IMR-90 (cell line): Measurements from ENCODE around the gene FBXO40. TPM values are rescaled to one million over a fixed set of nuclear protein-coding genes. Genes with fewer than 3 reads are reported as not detected.
A peak's percentile ranks its signal among the peaks of the same experiment; 100 is the strongest.

Experiments
- ATAC-seq: fragments of 200-7000 bp; cut with Tn5 transposase; 2 replicates; pipeline ENCODE4 v1.9.1; 2020; ENCODE audit warnings: low read depth, mild to moderate bottlenecking, moderate library complexity
- BruUV-seq: library from RNA; stranded (reverse); fragments of 400-500 nt; replicated peaks from 2 replicates; lab custom pipeline; 2021; lab: Mats Ljungman, UMichigan
- CTCF ChIA-PET: fragments of 300-600 bp; formaldehyde crosslinking; extraction: SDS; loops from one replicate; lab custom pipeline; 2021; ENCODE audit warnings: antibody characterized with exemption; lab: Yijun Ruan, JAX
- POLR2A ChIA-PET: fragments of 300-600 bp; sonication (Branson Sonifier 250); formaldehyde crosslinking; loops from one replicate; lab custom pipeline; 2022; ENCODE audit warnings: antibody characterized with exemption; ENCODE audit not compliant: unreplicated experiment; lab: Charles Lee
- DNase-seq: peaks from one replicate; pipeline ENCODE4 v3.0.0; 2013
- H2AFZ ChIP-seq: replicated peaks from 2 replicates; pipeline ENCODE3; 2013; ENCODE audit warnings: low read length, mild to moderate bottlenecking; ENCODE audit not compliant: poor library complexity
- H2AK5ac ChIP-seq: 2 replicates; pipeline ENCODE4 v1.6.1; 2013; ENCODE audit warnings: low read depth, low read length, inconsistent platforms
- H2AK9ac ChIP-seq: replicated peaks from 2 replicates; pipeline ENCODE3; 2013; ENCODE audit warnings: mild to moderate bottlenecking, low read depth, low read length, moderate library complexity; ENCODE audit not compliant: poor library complexity
- H2BK120ac ChIP-seq: 2 replicates; pipeline ENCODE4 v1.6.1; 2013; ENCODE audit warnings: low read depth, low read length, inconsistent platforms
- H2BK15ac ChIP-seq: 3 replicates; pipeline ENCODE4 v1.6.1; 2013; ENCODE audit warnings: low read depth, low read length, inconsistent platforms
- H2BK20ac ChIP-seq: 2 replicates; pipeline ENCODE4 v1.6.1; 2013; ENCODE audit warnings: low read depth, mild to moderate bottlenecking, inconsistent platforms, low read length, moderate library complexity
- H2BK5ac ChIP-seq: 2 replicates; pipeline ENCODE4 v1.6.1; 2013; ENCODE audit warnings: mild to moderate bottlenecking, low read depth, low read length, inconsistent platforms; ENCODE audit not compliant: poor library complexity, severe bottlenecking
- H3K14ac ChIP-seq: replicated peaks from 2 replicates; pipeline ENCODE4 v1.6.1; 2013; ENCODE audit warnings: low read depth, low read length, inconsistent platforms
- H3K18ac ChIP-seq: 2 replicates; pipeline ENCODE4 v1.6.1; 2013; ENCODE audit warnings: low read depth, low read length, control low read depth
- H3K23ac ChIP-seq: 2 replicates; pipeline ENCODE4 v1.6.1; 2013; ENCODE audit warnings: low read depth, low read length, inconsistent platforms
- H3K27ac ChIP-seq: 2 replicates; pipeline ENCODE4 v1.5.1; 2013; ENCODE audit warnings: mild to moderate bottlenecking, control low read depth, low read length; ENCODE audit not compliant: insufficient read depth
- H3K27me3 ChIP-seq: 2 replicates; pipeline ENCODE4 v1.6.1; 2013; ENCODE audit warnings: low read length; ENCODE audit not compliant: control insufficient read depth, insufficient read depth
- H3K36me3 ChIP-seq: 2 replicates; pipeline ENCODE4 v1.6.1; 2013; ENCODE audit warnings: low read length, mixed read lengths; ENCODE audit not compliant: control insufficient read depth, insufficient read depth
- H3K4ac ChIP-seq: 2 replicates; pipeline ENCODE4 v1.6.1; 2013; ENCODE audit warnings: low read depth, low read length, inconsistent platforms
- H3K4me1 ChIP-seq: 2 replicates; pipeline ENCODE4 v1.6.1; 2013; ENCODE audit warnings: low read length, mixed read lengths; ENCODE audit not compliant: control insufficient read depth, insufficient read depth
- H3K4me2 ChIP-seq: 2 replicates; pipeline ENCODE4 v1.6.1; 2013; ENCODE audit warnings: low read depth, mild to moderate bottlenecking, control low read depth, low read length, moderate library complexity
- H3K4me3 ChIP-seq: 2 replicates; pipeline ENCODE4 v1.5.1; 2013; ENCODE audit warnings: low read depth, mild to moderate bottlenecking, control low read depth, low read length, moderate library complexity; ENCODE audit not compliant: insufficient read depth
- H3K56ac ChIP-seq: 2 replicates; pipeline ENCODE4 v1.6.1; 2013; ENCODE audit warnings: low read length, inconsistent platforms; ENCODE audit not compliant: insufficient read depth; ENCODE audit errors: extremely low read depth
- H3K79me1 ChIP-seq, 2 experiments: 2 replicates each; pipeline ENCODE4 v1.6.1; 2013; ENCODE audit warnings: low read length in 2 of 2, inconsistent platforms in 1 of 2, low read depth in 1 of 2
- H3K9ac ChIP-seq: 2 replicates; pipeline ENCODE4 v1.6.1; 2013; ENCODE audit warnings: low read depth, low read length, control low read depth
- H3K9me1 ChIP-seq: 2 replicates; pipeline ENCODE4 v1.6.1; 2013; ENCODE audit warnings: low read length, inconsistent platforms; ENCODE audit not compliant: insufficient read depth
- H3K9me3 ChIP-seq: 2 replicates; pipeline ENCODE4 v1.6.1; 2013; ENCODE audit warnings: low read length; ENCODE audit not compliant: control insufficient read depth, insufficient read depth
- H4K20me1 ChIP-seq: 2 replicates; pipeline ENCODE4 v1.6.1; 2013; ENCODE audit warnings: low read length, inconsistent platforms; ENCODE audit not compliant: insufficient read depth
- H4K5ac ChIP-seq: 2 replicates; pipeline ENCODE4 v1.6.1; 2013; ENCODE audit warnings: mild to moderate bottlenecking, low read depth, low read length, control low read depth
- H4K8ac ChIP-seq, 2 experiments: 2 replicates each; pipeline ENCODE4 v1.6.1; 2013; ENCODE audit warnings: low read depth in 2 of 2, low read length in 2 of 2, control low read depth in 1 of 2, inconsistent platforms in 1 of 2
- H4K91ac ChIP-seq: 2 replicates; pipeline ENCODE4 v1.6.1; 2013; ENCODE audit warnings: low read depth, low read length, inconsistent platforms; ENCODE audit not compliant: insufficient read depth
- BHLHE40 ChIP-seq: fragments of 150-350 bp; IDR thresholded peaks from 2 replicates; pipeline ENCODE4 v1.6.1; 2016; ENCODE audit warnings: mild to moderate bottlenecking, low read depth, low read length
- CEBPB ChIP-seq: IDR thresholded peaks from 2 replicates; pipeline ENCODE4 v1.6.1; 2012; ENCODE audit warnings: low read depth, low read length, improper control_type of control experiment
- CHD1 ChIP-seq: IDR thresholded peaks from 2 replicates; pipeline ENCODE4 v1.6.1; 2012; ENCODE audit warnings: low read depth, low read length, improper control_type of control experiment
- ELK1 ChIP-seq: fragments of 150-350 bp; IDR thresholded peaks from 2 replicates; pipeline ENCODE4 v1.6.1; 2016; ENCODE audit warnings: low read depth, mild to moderate bottlenecking, low read length, moderate library complexity, borderline replicate concordance
- FOS ChIP-seq: fragments of 150-350 bp; IDR thresholded peaks from 2 replicates; pipeline ENCODE4 v1.6.1; 2016; ENCODE audit warnings: low read depth, low read length
- MAFK ChIP-seq: IDR thresholded peaks from 2 replicates; pipeline ENCODE4 v1.6.1; 2012; ENCODE audit warnings: low read depth, low read length, improper control_type of control experiment
- MAZ ChIP-seq: IDR thresholded peaks from 2 replicates; pipeline ENCODE4 v1.6.1; 2012; ENCODE audit warnings: low read depth, mild to moderate bottlenecking, low read length, improper control_type of control experiment, moderate library complexity, borderline replicate concordance
- MXI1 ChIP-seq: IDR thresholded peaks from 2 replicates; pipeline ENCODE4 v1.6.1; 2012; ENCODE audit warnings: low read depth, mild to moderate bottlenecking, low read length, moderate library complexity, borderline replicate concordance
- NFE2L2 ChIP-seq: fragments of 150-350 bp; IDR thresholded peaks from 2 replicates; pipeline ENCODE4 v1.6.1; 2016; ENCODE audit warnings: low read depth, mild to moderate bottlenecking, low read length
- POLR2A ChIP-seq: IDR thresholded peaks from 2 replicates; pipeline ENCODE4 v1.6.1; 2012; ENCODE audit warnings: mild to moderate bottlenecking, low read depth, low read length
- RAD21 ChIP-seq: IDR thresholded peaks from 2 replicates; pipeline ENCODE4 v1.6.1; 2012; ENCODE audit warnings: low read length, improper control_type of control experiment
- RCOR1 ChIP-seq: IDR thresholded peaks from 2 replicates; pipeline ENCODE4 v1.6.1; 2012; ENCODE audit warnings: mild to moderate bottlenecking, low read length, improper control_type of control experiment; ENCODE audit not compliant: insufficient replicate concordance
- RFX5 ChIP-seq: IDR thresholded peaks from 2 replicates; pipeline ENCODE4 v1.8.0; 2012; ENCODE audit warnings: low read depth, mild to moderate bottlenecking, low read length, moderate library complexity
- SMC3 ChIP-seq: fragments of 150-350 bp; IDR thresholded peaks from 2 replicates; pipeline ENCODE4 v1.6.1; 2016; ENCODE audit warnings: low read depth, mild to moderate bottlenecking, antibody characterized with exemption, low read length, moderate library complexity
- WGBS, 2 experiments: methylation state at CpG; one replicate each; pipeline versions ENCODE4 v1.1.5 to v1.1.7; 2013; ENCODE audit warnings: missing lambda C conversion rate in 2 of 2; ENCODE audit not compliant: insufficient read length in 1 of 2; ENCODE audit errors: extremely low coverage in 2 of 2; 5-methylcytosine and 5-hydroxymethylcytosine counted together
- dilution Hi-C: fragments of 300-500 bp; cut with HindIII; formaldehyde crosslinking; loops from one replicate; pipeline ENCODE4 v1.14.3; 2018; ENCODE audit warnings: low sequenced_read_pairs; ENCODE audit not compliant: unreplicated experiment
- in situ Hi-C: fragments of 300-500 bp; cut with MboI; formaldehyde crosslinking; loops from 3 replicates; pipeline ENCODE4 v1.14.3; 2019; ENCODE audit warnings: low sequenced_read_pairs, inconsistent platforms, mixed read lengths
- intact Hi-C: fragments of 100-400 bp; cut with micrococcal nuclease; formaldehyde crosslinking; loops from 2 replicates; pipeline ENCODE4 v1.10.0; 2022
- polyA plus RNA-seq, 3 experiments: library from polyadenylated mRNA; depleted of rRNA; stranded (reverse); fragments of >200 nt; gene quantifications; 2 replicates each; pipeline ENCODE4 v1.2.3, GENCODE V29; 2012; ENCODE audit warnings: low replicate concordance in 1 of 3
- total RNA-seq: library from RNA; depleted of rRNA; stranded (reverse); fragments of >200 nt; gene quantifications from 2 replicates; pipeline ENCODE4 v1.2.3, GENCODE V29; 2012
- TF ChIP-seq, protein P1 (sequence below): fragments of 150-350 bp; IDR thresholded peaks from 2 replicates; pipeline ENCODE4 v1.6.1; 2017; ENCODE audit warnings: mild to moderate bottlenecking, antibody characterized with exemption, low read length, low read depth
- TF ChIP-seq, protein P2 (sequence below): conservative IDR thresholded peaks from 2 replicates; pipeline ENCODE4 v1.5.1; 2012; ENCODE audit warnings: mild to moderate bottlenecking, low read depth, low read length, improper control_type of control experiment

Gene FBXO40
- total and polyA plus RNA-seq, 2 of the 4 experiments (the other 2 are of a cell fraction) = not detected

GRCh38 chr3:121665488-121665887 lies 72.3 kb downstream of the FBXO40 start:
- no peaks in the 10 kb centered on the region for H3K9me3 ChIP-seq
- peak; percentile 35; the same call in 1 of the 2 replicates for ATAC-seq
- H3K9me1 ChIP-seq = no peaks in the 10 kb centered on the region; the same call in 1 of the 2 replicates
- no peaks in the 10 kb centered on the region for H3K79me1 ChIP-seq
- no peak overlapping the region for H3K27ac ChIP-seq
- CTCF ChIA-PET = no interaction called here
- no peak overlapping the region for H3K4ac ChIP-seq
- H2BK15ac ChIP-seq = no peak overlapping the region
- H2AK5ac ChIP-seq = no peak overlapping the region
- no peak overlapping the region for H3K9ac ChIP-seq
- H3K23ac ChIP-seq = no peak overlapping the region
- BruUV-seq = no TSS peak
- H2BK120ac ChIP-seq = no peak overlapping the region
- H4K8ac ChIP-seq = no peak overlapping the region
- no peak overlapping the region for H2AK9ac ChIP-seq
- no CpG with 5 or more reads among the region's 2 CpGs for WGBS, 2 experiments
- no peak overlapping the region for H4K5ac ChIP-seq
- no peaks in the 10 kb centered on the region for H3K27me3 ChIP-seq
- no peak overlapping the region for H4K91ac ChIP-seq
- H3K18ac ChIP-seq = no peak overlapping the region
- no peaks in the 10 kb centered on the region for H4K20me1 ChIP-seq
- in situ Hi-C loops = no loop called here
- dilution Hi-C loops = no loop called here
- no peak overlapping the region for H2BK5ac ChIP-seq
- no peak overlapping the region for H2BK20ac ChIP-seq
- no peak overlapping the region for H2AFZ ChIP-seq
- POLR2A ChIA-PET = no interaction called here
- no peak overlapping the region for H3K14ac ChIP-seq
- DNase-seq = peak; percentile 13
- intact Hi-C loops = no loop called here
- peaks cover 44% of the 10 kb centered on the region for H3K36me3 ChIP-seq
- no peak overlapping the region for H3K4me3 ChIP-seq
- TF ChIP-seq RCOR1 = no peak
- TF ChIP-seq POLR2A = no peak
- no peak for TF ChIP-seq CEBPB
- no peak for TF ChIP-seq MAFK
- no peak for TF ChIP-seq CHD1
- no peak for TF ChIP-seq MAZ
- no peak for TF ChIP-seq RFX5
- no peak for TF ChIP-seq BHLHE40
- TF ChIP-seq RAD21 = no peak
- no peak for TF ChIP-seq ELK1
- TF ChIP-seq, protein P1, sequence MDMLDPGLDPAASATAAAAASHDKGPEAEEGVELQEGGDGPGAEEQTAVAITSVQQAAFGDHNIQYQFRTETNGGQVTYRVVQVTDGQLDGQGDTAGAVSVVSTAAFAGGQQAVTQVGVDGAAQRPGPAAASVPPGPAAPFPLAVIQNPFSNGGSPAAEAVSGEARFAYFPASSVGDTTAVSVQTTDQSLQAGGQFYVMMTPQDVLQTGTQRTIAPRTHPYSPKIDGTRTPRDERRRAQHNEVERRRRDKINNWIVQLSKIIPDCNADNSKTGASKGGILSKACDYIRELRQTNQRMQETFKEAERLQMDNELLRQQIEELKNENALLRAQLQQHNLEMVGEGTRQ = no peak
- TF ChIP-seq, protein P2, sequence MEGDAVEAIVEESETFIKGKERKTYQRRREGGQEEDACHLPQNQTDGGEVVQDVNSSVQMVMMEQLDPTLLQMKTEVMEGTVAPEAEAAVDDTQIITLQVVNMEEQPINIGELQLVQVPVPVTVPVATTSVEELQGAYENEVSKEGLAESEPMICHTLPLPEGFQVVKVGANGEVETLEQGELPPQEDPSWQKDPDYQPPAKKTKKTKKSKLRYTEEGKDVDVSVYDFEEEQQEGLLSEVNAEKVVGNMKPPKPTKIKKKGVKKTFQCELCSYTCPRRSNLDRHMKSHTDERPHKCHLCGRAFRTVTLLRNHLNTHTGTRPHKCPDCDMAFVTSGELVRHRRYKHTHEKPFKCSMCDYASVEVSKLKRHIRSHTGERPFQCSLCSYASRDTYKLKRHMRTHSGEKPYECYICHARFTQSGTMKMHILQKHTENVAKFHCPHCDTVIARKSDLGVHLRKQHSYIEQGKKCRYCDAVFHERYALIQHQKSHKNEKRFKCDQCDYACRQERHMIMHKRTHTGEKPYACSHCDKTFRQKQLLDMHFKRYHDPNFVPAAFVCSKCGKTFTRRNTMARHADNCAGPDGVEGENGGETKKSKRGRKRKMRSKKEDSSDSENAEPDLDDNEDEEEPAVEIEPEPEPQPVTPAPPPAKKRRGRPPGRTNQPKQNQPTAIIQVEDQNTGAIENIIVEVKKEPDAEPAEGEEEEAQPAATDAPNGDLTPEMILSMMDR = no peak
- TF ChIP-seq NFE2L2 = no peak
- TF ChIP-seq FOS = no peak
- no peak for TF ChIP-seq MXI1
- TF ChIP-seq SMC3 = no peak
- no peak overlapping the region for H3K4me2 ChIP-seq
- no peaks in the 10 kb centered on the region for H3K4me1 ChIP-seq
- H3K56ac ChIP-seq = no peak overlapping the region
